Adipose tissue (tissue), 3 donors: ENCODE measurements around the gene TUNAR. TPM values are rescaled to one million over a fixed set of nuclear protein-coding genes. Genes with fewer than 3 reads are reported as not detected.

Source experiments
- H3K27ac ChIP-seq: one replicate; pipeline ENCODE4 v1.5.1; 2013; ENCODE audit warnings: low read depth, low read length
- WGBS, 3 donors: extraction: QIAGEN DNeasy Blood & Tissue Kit; methylation state at CpG; one replicate each; pipeline ENCODE4 v1.1.7; 2013; 5-methylcytosine and 5-hydroxymethylcytosine counted together
- polyA plus RNA-seq, 3 donors: library from polyadenylated mRNA; stranded (reverse); fragments of 200-250 nt; gene quantifications; one replicate each; pipeline ENCODE4 v1.2.3, GENCODE V29; 2013
- donor health status: healthy with polysubstance abuse.
- donor health status: Bipolar disorder and iron deficiency.
- donor health status: healthy.

Gene TUNAR
- polyA plus RNA-seq: 1 to 10 TPM in 1 of 3 donors, not detected in 2; 1.3 TPM

GRCh38 chr14:95876761-95877538, at the start of gene TUNAR:
Gene TUNAR, plus strand, starts transcription at chr14:95876832.
- 4 to 7% (median 5%) methylated on average over 40 to 70 of the region's 70 CpGs for WGBS, 3 donors
- H3K27ac ChIP-seq: no peak within 1 kb of the TSS

- H3K27ac ChIP-seq: no peak overlapping the region
- WGBS, 3 donors: 76 to 82% (median 79%) methylated on average over 3 of the region's 3 CpGs
Measured at GRCh38 chr14:95828649-95829265, 47.9 kb upstream of the TUNAR start.

DNA sequence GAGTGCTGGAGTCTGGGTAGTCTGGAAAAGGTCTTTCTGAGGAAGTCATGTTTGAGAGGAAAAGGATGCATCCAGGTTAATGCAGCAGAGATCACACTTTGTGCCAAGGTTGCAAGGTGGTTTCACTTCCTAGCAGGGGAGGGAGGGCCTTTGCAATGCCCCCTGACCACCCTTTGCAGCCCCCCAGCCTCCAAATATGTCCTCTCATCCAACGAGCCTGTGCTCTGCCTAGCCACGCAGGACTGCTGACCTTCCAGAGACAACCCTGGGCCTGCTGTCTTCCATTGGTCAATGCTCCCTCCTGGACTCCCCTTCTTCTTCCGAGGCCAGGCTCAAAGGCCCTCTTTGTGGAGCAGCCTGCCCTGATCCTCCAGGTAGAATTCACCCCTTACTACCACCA, 47.3 kb upstream of the TUNAR start:
- no peak overlapping the region for H3K27ac ChIP-seq
- 82 to 87% (median 82%) methylated on average over 3 of the region's 3 CpGs for WGBS, 3 donors

GRCh38 chr14:95830386-95830785, 46.2 kb upstream of the TUNAR start:
- H3K27ac ChIP-seq: no peak overlapping the region
- 24 to 57% (median 32%) methylated on average over 3 of the region's 3 CpGs for WGBS, 3 donors

DNA sequence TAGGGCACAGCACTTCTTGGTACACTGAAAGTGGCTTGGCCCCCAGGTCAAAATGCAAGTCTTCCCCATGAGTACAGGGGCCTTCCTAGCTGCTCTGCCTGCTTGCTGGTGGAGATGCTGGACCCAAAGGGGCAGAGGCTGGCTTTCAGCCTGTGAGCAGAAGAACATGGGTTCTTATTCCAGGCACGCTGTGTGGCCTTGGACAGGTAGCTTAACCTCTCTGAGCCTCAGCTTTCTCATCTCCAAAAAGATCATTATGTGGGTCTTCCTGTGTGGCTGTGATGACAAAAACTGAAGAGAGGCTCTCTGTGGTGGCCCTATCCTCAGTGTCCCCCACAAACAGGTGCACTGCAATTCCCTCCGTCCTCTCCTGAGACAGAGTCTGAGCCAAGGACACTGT, 45.6 kb upstream of the TUNAR start:
- 88 to 96% (median 90%) methylated on average over 2 of the region's 2 CpGs for WGBS, 3 donors
- H3K27ac ChIP-seq: no peak overlapping the region

DNA sequence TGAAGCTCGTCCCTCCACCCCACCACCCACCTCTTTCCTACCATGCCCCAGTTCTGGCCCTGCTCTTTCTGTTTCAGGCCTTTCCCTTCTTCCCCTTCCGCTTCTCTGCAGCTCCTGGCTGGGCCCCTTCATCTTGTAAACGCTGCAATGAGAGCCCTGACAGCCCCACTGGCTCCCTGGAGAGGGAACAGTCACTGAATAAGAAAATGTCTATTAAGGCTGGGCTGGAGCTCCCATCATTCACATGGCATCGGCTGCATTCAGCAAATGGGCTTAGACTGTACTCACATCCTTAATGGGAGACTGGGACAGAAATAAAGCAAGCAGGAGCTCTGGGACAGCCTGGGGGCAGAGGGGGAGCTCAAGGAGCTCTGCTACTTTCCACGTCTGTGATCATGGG, 45.2 kb upstream of the TUNAR start:
- H3K27ac ChIP-seq: no peak overlapping the region
- 35 to 43% (median 39%) methylated on average over 5 of the region's 5 CpGs for WGBS, 3 donors

DNA sequence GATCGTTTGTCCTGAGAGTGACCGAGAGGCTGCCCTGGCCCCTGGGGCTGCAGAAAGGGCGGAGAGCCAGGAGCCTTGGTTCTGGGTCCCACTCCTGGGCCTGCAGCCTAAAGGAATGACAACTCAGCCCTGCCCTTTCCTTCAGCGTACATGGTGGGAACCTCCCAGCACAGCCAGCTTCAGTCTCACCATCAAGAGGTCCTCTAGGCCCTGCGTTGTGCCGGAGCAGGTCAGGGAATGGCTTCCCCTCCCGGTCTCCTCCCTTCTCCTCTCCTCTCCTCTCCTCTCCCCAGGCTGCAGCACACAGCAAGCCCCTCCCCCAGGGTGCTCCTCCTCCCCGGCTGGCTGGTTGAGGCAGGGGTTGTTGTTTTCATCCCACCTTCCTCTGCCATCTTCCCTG, 44.6 kb upstream of the TUNAR start:
- no peak overlapping the region for H3K27ac ChIP-seq
- WGBS, 3 donors: 23 to 37% (median 26%) methylated on average over 8 of the region's 8 CpGs

DNA sequence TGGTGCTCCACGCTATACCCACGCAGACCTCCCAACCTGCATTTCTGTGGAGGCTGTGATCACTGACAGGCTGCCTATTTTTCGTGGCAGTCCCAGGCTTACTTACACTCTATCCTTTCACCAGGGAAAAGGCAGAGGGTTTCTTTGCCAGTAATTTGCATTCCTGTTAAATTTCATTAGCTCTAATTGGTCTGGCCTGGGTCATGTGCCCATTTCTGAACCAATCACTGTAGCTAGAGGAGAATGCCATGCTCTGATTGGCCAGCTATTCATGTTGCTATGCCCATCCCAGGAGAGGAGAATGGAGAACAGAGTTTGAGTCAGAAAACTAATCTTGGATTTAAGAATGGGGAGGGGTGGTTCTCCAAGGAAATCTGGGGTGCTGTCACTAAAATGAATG, 43.2 kb upstream of the TUNAR start:
- 64 to 80% (median 67%) methylated on average over 3 of the region's 3 CpGs for WGBS, 3 donors
- H3K27ac ChIP-seq: no peak overlapping the region

DNA sequence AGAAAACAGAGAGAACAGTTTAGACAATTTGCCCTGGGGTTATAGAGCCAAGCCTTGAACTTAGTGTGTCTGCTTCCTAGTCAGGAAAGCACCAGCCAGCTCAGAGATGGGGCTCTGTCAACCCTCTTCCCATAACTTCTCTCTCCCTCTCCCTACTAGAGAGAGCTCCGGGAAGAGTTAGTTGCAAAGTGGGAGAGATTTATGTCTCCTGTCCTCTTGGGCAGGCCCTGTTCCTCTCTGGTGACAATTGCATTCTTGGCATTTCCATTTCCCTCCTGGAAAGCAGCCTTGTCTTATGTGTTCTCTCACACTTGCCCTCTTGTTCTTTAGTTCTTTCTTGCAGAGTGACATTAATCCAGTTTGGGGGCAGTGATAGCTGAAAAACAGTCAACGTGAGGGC, 42.1 kb upstream of the TUNAR start:
- WGBS, 3 donors: 31 to 35% (median 32%) methylated on average over 2 of the region's 2 CpGs

DNA sequence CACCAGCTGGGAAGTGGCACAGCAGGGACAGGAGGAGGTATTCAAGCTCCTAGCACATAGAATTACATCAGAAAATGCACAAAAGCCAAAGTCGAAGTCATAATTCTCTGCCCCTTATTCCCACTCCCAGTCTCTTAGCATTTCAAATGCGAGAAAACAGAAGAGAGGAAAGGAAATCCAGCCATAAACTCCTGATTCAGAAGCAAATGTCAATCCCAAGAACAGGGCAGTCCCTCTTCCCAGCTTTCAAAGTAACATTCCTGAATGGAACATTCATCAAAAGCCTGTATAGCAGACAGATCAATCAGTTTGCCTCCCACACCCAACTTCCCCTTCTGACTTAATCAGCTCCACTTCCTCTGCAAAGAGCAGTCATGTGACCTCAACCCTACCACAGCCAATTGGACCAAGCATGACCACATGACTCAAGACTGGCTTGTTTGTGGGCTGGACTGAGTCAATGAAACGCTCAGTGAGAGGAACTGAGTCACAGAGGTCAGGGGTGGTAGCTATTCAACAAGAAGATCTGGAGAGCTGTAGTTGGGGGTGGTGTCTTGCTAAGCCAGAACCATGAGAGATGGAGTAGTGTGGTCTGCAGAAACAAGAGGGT, 41.4 kb upstream of the TUNAR start:
- H3K27ac ChIP-seq: no peak overlapping the region
- 45 to 60% (median 58%) methylated on average over 3 of the region's 3 CpGs for WGBS, 3 donors

More for the DNA sequence above, 42.1 kb upstream of the TUNAR start:
- H3K27ac ChIP-seq: no peak overlapping the region

GRCh38 chr14:95838862-95839261, 37.8 kb upstream of the TUNAR start:
- 59 to 72% (median 68%) methylated on average over 5 of the region's 5 CpGs for WGBS, 3 donors
- H3K27ac ChIP-seq: no peak overlapping the region

DNA sequence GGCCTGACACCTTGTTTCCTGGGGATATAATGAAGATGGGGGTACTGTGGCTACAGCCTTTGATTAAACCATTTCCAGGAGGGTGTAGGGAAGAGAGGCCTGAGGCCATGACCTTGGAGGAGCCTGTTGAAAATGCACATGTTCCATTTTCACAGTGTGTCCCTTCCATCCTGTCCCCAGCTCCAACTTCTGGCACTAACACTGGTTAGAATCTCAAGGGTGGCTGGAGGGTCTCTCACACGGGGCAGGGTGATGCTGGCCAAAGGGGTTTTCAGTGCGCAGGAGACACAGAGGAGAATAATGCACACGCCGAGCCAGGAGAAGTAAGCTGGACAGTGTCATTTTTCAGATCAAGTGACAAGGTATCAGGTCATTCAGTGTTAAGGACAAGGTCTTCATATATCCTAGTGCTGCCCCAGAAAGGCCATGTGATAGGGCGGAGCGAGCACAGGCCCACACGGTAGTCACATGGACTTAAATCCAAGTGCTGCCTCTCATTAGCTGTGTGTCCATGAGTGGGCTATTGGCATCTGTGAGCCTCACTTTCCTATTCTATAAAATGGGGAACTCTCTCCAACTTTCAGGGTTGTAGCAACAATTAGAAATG, 36.4 kb upstream of the TUNAR start:
- 72 to 85% (median 84%) methylated on average over 7 of the region's 7 CpGs for WGBS, 3 donors
- H3K27ac ChIP-seq: no peak overlapping the region

- WGBS, 3 donors: 53 to 61% (median 60%) methylated on average over 1 of the region's 1 CpG
Measured at GRCh38 chr14:95841668-95842067, 35.0 kb upstream of the TUNAR start.

GRCh38 chr14:95849761-95850160, 26.9 kb upstream of the TUNAR start:
- 47 to 62% (median 59%) methylated on average over 3 of the region's 3 CpGs for WGBS, 3 donors
- H3K27ac ChIP-seq: no peak overlapping the region

More at GRCh38 chr14:95841668-95842067, 35.0 kb upstream of the TUNAR start:
- no peak overlapping the region for H3K27ac ChIP-seq

- WGBS, 3 donors: 50 to 81% (median 80%) methylated on average over 4 of the region's 4 CpGs
- no peak overlapping the region for H3K27ac ChIP-seq
Measured at GRCh38 chr14:95850429-95850828, 26.2 kb upstream of the TUNAR start.

GRCh38 chr14:95855606-95856005, 21.0 kb upstream of the TUNAR start:
- WGBS, 3 donors: 77 to 84% (median 78%) methylated on average over 4 of the region's 4 CpGs
- no peak overlapping the region for H3K27ac ChIP-seq

DNA sequence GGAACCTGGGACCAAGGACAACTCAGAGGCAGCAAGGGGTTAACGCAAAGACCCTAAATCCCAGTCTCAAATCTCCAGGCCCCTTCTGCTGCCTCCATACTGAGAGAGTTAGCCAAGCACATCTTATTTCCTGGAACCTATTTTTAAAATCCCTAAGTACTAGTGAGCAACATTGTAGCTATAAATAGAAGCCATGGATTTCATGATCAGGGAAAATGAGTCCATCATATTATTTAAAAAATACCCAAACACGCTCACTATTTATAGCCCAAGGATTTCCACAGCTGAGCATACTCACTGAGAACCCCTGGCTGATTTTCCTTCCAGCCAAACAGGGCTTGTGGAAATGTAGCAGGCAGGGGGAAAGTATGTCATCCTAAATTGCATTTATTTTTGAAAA, 19.4 kb upstream of the TUNAR start:
- H3K27ac ChIP-seq: no peak overlapping the region
- whole genome bisulfite sequencing, 3 donors: 71 to 86% (median 78%) methylated on average over 2 of the region's 2 CpGs

DNA sequence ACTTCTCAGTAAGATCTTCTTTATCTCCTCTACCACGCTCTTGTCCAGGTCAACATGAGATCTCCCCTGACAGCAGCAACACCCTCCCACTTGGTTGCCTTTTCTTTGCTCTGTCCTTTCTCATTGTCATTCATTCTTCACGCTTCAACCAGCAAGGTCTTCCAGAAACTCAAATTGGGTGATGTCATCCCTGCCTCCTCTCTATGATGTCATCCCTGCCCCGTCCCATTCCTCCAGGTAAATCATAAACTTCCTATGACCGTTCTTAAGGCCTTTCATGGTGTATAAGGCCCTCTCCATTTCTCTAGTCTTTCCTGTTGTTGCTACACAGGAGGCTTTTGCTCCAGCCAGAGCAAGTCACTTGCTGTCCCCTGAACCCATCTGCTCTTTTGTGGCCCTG, 17.7 kb upstream of the TUNAR start:
- 65 to 87% (median 76%) methylated on average over 4 of the region's 4 CpGs for WGBS, 3 donors
- H3K27ac ChIP-seq: no peak overlapping the region

GRCh38 chr14:95862243-95862642, 14.4 kb upstream of the TUNAR start:
- no peak overlapping the region for H3K27ac ChIP-seq
- WGBS, 3 donors: 4 to 7% (median 7%) methylated on average over 3 of the region's 3 CpGs
